Activated CD8-positive, alpha-beta T cell treated with anti-CD3 and anti-CD28 coated beads for 36 hours (primary cell): ENCODE data around the gene IZUMO1. TPM values are rescaled to one million over a fixed set of nuclear protein-coding genes. Genes with fewer than 3 reads are reported as not detected.

Experiments
- ATAC-seq: fragments of 200-7000 bp; cut with Tn5 transposase; one replicate; pipeline ENCODE4 v1.10.0; 2021; ENCODE audit warnings: mild to moderate bottlenecking, moderate library complexity
- CTCF ChIA-PET: fragments of 350-600 bp; sonication (Branson Sonifier 250); formaldehyde crosslinking; loops from one replicate; lab custom pipeline; 2021; ENCODE audit warnings: antibody characterized with exemption; lab: Charles Lee
- POLR2A ChIA-PET: fragments of 350-600 bp; sonication (Branson Sonifier 250); formaldehyde crosslinking; loops from one replicate; lab custom pipeline; 2021; ENCODE audit warnings: antibody characterized with exemption; lab: Charles Lee
- DNase-seq: peaks from one replicate; pipeline ENCODE4 v3.0.0-alpha.2; 2020
- H3K27ac Mint-ChIP-seq: one replicate; pipeline ENCODE4 v1.8.0; 2021; ENCODE audit warnings: mild to moderate bottlenecking, mixed read lengths
- H3K27me3 Mint-ChIP-seq: one replicate; pipeline ENCODE4 v1.8.0; 2021; ENCODE audit warnings: mixed read lengths
- H3K36me3 Mint-ChIP-seq: one replicate; pipeline ENCODE4 v1.8.0; 2021; ENCODE audit warnings: low read depth, mixed read lengths
- H3K4me1 Mint-ChIP-seq: one replicate; pipeline ENCODE4 v1.8.0; 2021; ENCODE audit warnings: low read depth, mixed read lengths
- H3K4me3 Mint-ChIP-seq: one replicate; pipeline ENCODE4 v1.8.0; 2021; ENCODE audit warnings: mild to moderate bottlenecking, moderate library complexity, mixed read lengths
- H3K9me3 Mint-ChIP-seq: one replicate; pipeline ENCODE4 v1.8.0; 2021; ENCODE audit warnings: mixed read lengths
- intact Hi-C: fragments of 100-400 bp; cut with micrococcal nuclease; formaldehyde crosslinking; loops from one replicate; pipeline ENCODE4 v1.10.0; 2022
- total RNA-seq, 2 experiments: library from RNA; stranded (reverse); gene quantifications; one replicate each; pipeline ENCODE4 v1.2.3, GENCODE V29; 2021
- TF ChIP-seq, protein P1 (sequence below): fragments of 200-600 bp; IDR thresholded peaks from one replicate; pipeline ENCODE4 v1.8.0; 2022; ENCODE audit warnings: antibody characterized with exemption, mild to moderate bottlenecking

Gene IZUMO1
- total RNA-seq, 2 experiments from 2014 or later = not detected

DNA sequence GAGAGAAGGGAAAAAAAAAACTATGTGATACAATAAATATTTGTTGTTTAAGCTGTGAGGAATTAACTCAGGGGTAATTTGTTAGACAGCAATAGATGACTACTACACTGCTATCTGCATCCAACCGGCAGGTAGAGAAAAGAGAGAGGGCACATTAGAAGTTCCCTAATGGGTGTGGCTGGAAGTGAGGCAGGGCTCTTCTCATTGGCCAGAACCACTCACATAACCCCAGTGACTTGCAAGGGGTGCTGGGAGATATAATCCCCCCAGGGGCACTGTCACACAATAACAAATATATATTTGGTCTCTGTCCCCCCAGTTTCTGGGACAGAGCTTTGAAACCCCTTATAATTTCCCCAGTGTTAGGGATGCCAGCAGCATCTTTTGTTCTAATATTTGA is 32.9 kb upstream of the IZUMO1 start:
- Mint-ChIP-seq H3K4me3 (no peak overlapping the region), H3K36me3 (no peaks in the 10 kb centered on the region), H3K27ac (no peak overlapping the region), H3K4me1 (peaks cover 3% of the 10 kb centered on the region), H3K9me3 (no peaks in the 10 kb centered on the region), H3K27me3 (peaks cover 3% of the 10 kb centered on the region)
- intact Hi-C loops = no loop called here
- TF ChIP-seq, protein P1, sequence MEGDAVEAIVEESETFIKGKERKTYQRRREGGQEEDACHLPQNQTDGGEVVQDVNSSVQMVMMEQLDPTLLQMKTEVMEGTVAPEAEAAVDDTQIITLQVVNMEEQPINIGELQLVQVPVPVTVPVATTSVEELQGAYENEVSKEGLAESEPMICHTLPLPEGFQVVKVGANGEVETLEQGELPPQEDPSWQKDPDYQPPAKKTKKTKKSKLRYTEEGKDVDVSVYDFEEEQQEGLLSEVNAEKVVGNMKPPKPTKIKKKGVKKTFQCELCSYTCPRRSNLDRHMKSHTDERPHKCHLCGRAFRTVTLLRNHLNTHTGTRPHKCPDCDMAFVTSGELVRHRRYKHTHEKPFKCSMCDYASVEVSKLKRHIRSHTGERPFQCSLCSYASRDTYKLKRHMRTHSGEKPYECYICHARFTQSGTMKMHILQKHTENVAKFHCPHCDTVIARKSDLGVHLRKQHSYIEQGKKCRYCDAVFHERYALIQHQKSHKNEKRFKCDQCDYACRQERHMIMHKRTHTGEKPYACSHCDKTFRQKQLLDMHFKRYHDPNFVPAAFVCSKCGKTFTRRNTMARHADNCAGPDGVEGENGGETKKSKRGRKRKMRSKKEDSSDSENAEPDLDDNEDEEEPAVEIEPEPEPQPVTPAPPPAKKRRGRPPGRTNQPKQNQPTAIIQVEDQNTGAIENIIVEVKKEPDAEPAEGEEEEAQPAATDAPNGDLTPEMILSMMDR = no peak
- ChIA-PET POLR2A (no interaction called here), CTCF (interaction anchor here (1.5 to 1.6 kb wide), 2 partner anchors 8 to 63 kb away, joined by 4 to 11 read pairs; no protein-coding TSS in a partner anchor)
- DNase-seq (no peak), ATAC-seq (peak; percentile 27)

DNA sequence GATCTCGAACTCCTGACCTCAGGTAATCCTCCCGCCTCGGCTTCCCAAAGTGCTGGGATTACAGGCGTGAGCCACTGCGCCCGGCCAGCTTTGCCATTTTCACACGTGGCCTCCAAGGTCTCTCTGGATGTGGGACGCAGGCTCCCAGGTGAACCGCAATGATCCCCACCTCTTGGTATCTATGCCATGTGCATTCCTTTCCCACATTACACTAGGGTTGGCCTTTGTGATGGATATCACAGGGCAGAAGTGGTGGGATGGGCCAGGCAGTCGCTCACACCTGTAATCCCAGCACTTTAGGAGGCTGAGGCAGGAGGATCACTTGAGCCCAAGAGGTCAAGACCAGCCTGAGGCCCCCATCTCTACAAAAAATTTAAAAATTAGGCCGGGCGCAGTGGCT is 31.0 kb upstream of the IZUMO1 start:
- ChIA-PET CTCF (interaction anchor here (1.1 kb wide), 1 partner anchor 18 kb away, joined by 3 read pairs; no protein-coding TSS in a partner anchor), POLR2A (interaction anchor here (1.1 kb wide), 1 partner anchor 19 kb away, joined by 4 read pairs; no protein-coding TSS in a partner anchor)
- Mint-ChIP-seq H3K4me1 (peaks cover 3% of the 10 kb centered on the region), H3K9me3 (no peaks in the 10 kb centered on the region), H3K27ac (no peak overlapping the region), H3K36me3 (no peaks in the 10 kb centered on the region), H3K4me3 (no peak overlapping the region), H3K27me3 (peaks cover 3% of the 10 kb centered on the region)
- TF ChIP-seq, protein P1 = no peak
- ATAC-seq (no peak), DNase-seq (no peak)
- intact Hi-C loops = no loop called here

DNA sequence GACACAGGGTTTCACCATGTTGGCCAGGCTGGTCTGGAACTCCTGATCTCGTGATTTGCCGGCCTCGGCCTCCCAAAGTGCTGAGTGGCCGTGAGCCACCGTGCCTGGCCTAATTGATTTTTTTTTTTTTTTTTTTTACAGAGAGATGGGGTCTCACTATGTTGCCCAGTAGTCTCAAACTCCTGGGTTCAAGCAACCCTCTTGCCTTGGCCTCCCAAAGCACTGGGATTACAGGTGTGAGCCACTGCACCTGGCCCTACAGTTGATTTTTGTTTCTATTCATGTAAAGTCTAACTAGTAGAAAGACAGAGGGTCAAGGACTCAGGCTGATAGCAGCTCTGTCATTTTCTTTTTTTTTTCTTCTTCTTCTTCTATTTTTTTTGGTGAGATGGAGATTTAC is 30.4 kb upstream of the IZUMO1 start:
- no peaks in the 10 kb centered on the region for H3K27me3 Mint-ChIP-seq
- DNase-seq = no peak

DNA sequence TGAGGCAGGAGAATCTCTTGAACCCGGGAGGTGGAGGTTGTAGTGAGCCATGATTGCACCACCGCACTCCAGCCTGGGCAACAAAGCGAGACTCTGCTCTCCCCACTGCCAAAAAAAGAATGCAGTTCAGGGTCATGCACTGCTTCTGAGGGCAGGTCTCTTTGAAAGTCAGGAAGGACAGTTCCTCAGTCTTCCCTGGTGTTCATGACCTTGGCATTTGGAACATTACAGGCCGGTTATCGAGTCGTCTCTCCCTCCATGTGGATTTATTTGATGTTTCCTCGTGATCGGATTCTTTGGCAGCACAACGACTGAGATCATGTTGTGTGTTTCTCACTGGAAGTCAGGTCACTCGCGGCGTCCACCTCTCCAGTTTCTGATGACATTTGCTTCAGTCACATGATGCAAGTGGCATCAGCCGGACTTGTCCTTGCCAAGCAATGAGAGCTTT is 25.8 kb upstream of the IZUMO1 start:
- POLR2A ChIA-PET = no interaction called here
- Mint-ChIP-seq H3K4me3 (no peak overlapping the region), H3K27me3 (peaks cover 10% of the 10 kb centered on the region), H3K36me3 (no peaks in the 10 kb centered on the region), H3K9me3 (no peaks in the 10 kb centered on the region), H3K27ac (no peak overlapping the region), H3K4me1 (no peaks in the 10 kb centered on the region)
- CTCF ChIA-PET = interaction anchor here (1.2 kb wide), 1 partner anchor 15 kb away, joined by 4 read pairs; no protein-coding TSS in a partner anchor
- TF ChIP-seq, protein P1 = no peak
- DNase-seq (no peak), ATAC-seq (no peak)
- intact Hi-C loops = no loop called here

More for the DNA sequence above, 30.4 kb upstream of the IZUMO1 start:
- Mint-ChIP-seq H3K27ac (no peak overlapping the region), H3K36me3 (no peaks in the 10 kb centered on the region), H3K4me1 (no peaks in the 10 kb centered on the region), H3K9me3 (no peaks in the 10 kb centered on the region), H3K4me3 (no peak overlapping the region)
- CTCF ChIA-PET = no interaction called here
- intact Hi-C loops = no loop called here
- POLR2A ChIA-PET = no interaction called here
- no peak for ATAC-seq
- TF ChIP-seq, protein P1 = no peak

DNA sequence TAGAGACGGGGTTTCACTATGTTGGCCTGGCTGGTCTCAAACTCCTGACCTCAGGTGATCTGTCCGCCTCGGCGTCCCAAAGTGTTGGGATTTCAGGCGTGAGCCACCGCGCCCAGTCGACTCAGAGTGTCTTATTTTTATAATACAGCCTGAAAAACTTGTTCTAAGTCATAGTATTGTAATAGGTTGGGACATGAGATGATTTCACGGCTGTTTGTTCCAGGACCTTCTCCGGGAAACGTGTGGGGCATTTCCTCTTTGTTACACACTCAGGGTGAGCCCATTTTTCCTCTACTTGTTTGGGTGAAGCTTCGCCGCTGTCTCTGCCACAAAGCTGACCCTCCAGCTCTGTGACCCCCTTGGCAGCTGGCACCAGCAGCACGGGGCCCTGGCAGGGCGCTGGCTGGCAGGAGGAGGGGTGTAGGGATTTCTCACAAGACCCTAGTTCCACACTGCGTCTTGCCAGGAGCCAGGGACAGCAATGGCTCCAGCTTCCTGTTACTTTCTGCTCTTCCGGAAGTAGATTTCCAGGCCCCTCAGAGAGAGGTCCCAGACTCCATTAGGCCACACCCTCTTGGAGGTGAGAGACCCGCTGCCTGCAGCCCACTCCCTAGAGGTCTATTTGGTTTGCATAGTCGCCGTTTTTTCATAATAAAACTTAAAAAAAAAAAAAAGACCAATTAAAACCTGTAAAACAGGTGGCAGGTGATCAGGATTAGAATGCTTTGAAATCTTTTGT is 24.2 kb upstream of the IZUMO1 start:
- Mint-ChIP-seq H3K4me1 (no peaks in the 10 kb centered on the region), H3K27me3 (peaks cover 11% of the 10 kb centered on the region), H3K36me3 (no peaks in the 10 kb centered on the region), H3K4me3 (no peak overlapping the region), H3K9me3 (no peaks in the 10 kb centered on the region), H3K27ac (no peak overlapping the region)
- DNase-seq (no peak), ATAC-seq (no peak)
- intact Hi-C loops = no loop called here
- TF ChIP-seq, protein P1 = no peak
- POLR2A ChIA-PET = interaction anchor here (1.5 kb wide), 1 partner anchor 42 kb away, joined by 4 read pairs; no protein-coding TSS in a partner anchor
- CTCF ChIA-PET = interaction anchor here (1.1 to 1.5 kb wide), 2 partner anchors 95 to 223 kb away, joined by 3 to 4 read pairs; partner anchors contain the start of gene RUVBL2
